Naive thymus-derived CD4-positive, alpha-beta T cell (primary cell): ENCODE results near the gene EPB41L4A. TPM values are rescaled to one million over a fixed set of nuclear protein-coding genes. Genes with fewer than 3 reads are reported as not detected.

Experiments used
- ATAC-seq: fragments of 150-1000 bp; cut with Tn5 transposase; 2 replicates; pipeline ENCODE4 v1.10.0; 2021; ENCODE audit warnings: mild to moderate bottlenecking, moderate library complexity
- CTCF ChIA-PET: fragments of 350-600 bp; sonication (Branson Sonifier 250); formaldehyde crosslinking; loops from one replicate; lab custom pipeline; 2021; ENCODE audit warnings: antibody characterized with exemption; lab: Charles Lee
- POLR2A ChIA-PET: fragments of 350-600 bp; sonication (Branson Sonifier 250); formaldehyde crosslinking; loops from one replicate; lab custom pipeline; 2021; ENCODE audit warnings: antibody characterized with exemption, inconsistent platforms; lab: Charles Lee
- DNase-seq, 9 donors: peaks; one replicate each; pipeline versions ENCODE4 v3.0.0 to v3.0.0-alpha.2; 2020 to 2022; ENCODE audit warnings: mixed read lengths in 1 of 9
- H3K27ac ChIP-seq: one replicate; pipeline ENCODE4 v1.7.0; 2013; ENCODE audit warnings: mild to moderate bottlenecking, low read depth, low read length, moderate library complexity
- H3K27me3 ChIP-seq, 2 donors: one replicate each; pipeline ENCODE4 v1.7.0; 2013; ENCODE audit warnings: low read length in 2 of 2, mild to moderate bottlenecking in 2 of 2, moderate library complexity in 2 of 2; ENCODE audit not compliant: control insufficient read depth in 2 of 2, insufficient read depth in 2 of 2
- H3K36me3 ChIP-seq, 3 experiments: 1 replicate in 2 of 3; 2 replicates in 1 of 3; pipeline ENCODE4 v1.7.0; 2013; ENCODE audit warnings: low read length in 3 of 3, mild to moderate bottlenecking in 3 of 3, moderate library complexity in 1 of 3; ENCODE audit not compliant: insufficient read depth in 3 of 3, control insufficient read depth in 2 of 3
- H3K4me1 ChIP-seq, 2 donors: one replicate each; pipeline ENCODE4 v1.7.0; 2013; ENCODE audit warnings: low read length in 2 of 2, mild to moderate bottlenecking in 2 of 2, moderate library complexity in 1 of 2; ENCODE audit not compliant: control insufficient read depth in 2 of 2, insufficient read depth in 2 of 2
- H3K4me3 ChIP-seq: 2 replicates; pipeline ENCODE4 v1.7.0; 2013; ENCODE audit warnings: mild to moderate bottlenecking, low read length
- H3K9me3 ChIP-seq, 3 experiments: 1 replicate in 2 of 3; 2 replicates in 1 of 3; pipeline ENCODE4 v1.7.0; 2013; ENCODE audit warnings: low read length in 3 of 3; ENCODE audit not compliant: control insufficient read depth in 2 of 3
- H3K27ac Mint-ChIP-seq, 9 donors: one replicate each; pipeline ENCODE4 v1.8.0; 2020 to 2022; ENCODE audit warnings: mixed read lengths in 9 of 9, mild to moderate bottlenecking in 8 of 9, moderate library complexity in 5 of 9, inconsistent platforms in 2 of 9
- H3K27me3 Mint-ChIP-seq, 5 donors: one replicate each; pipeline ENCODE4 v1.8.0; 2021 to 2022; ENCODE audit warnings: mixed read lengths in 5 of 5, mild to moderate bottlenecking in 1 of 5
- H3K36me3 Mint-ChIP-seq, 5 donors: one replicate each; pipeline ENCODE4 v1.8.0; 2020 to 2022; ENCODE audit warnings: mixed read lengths in 5 of 5, mild to moderate bottlenecking in 3 of 5, inconsistent platforms in 1 of 5
- H3K4me1 Mint-ChIP-seq, 7 donors: one replicate each; pipeline ENCODE4 v1.8.0; 2020 to 2022; ENCODE audit warnings: mixed read lengths in 7 of 7, mild to moderate bottlenecking in 3 of 7, inconsistent platforms in 1 of 7
- H3K4me3 Mint-ChIP-seq, 10 donors: one replicate each; pipeline ENCODE4 v1.8.0; 2020 to 2022; ENCODE audit warnings: mild to moderate bottlenecking in 10 of 10, mixed read lengths in 10 of 10, moderate library complexity in 6 of 10, inconsistent platforms in 2 of 10
- H3K9me3 Mint-ChIP-seq, 11 donors: one replicate each; pipeline ENCODE4 v1.8.0; 2020 to 2022; ENCODE audit warnings: mixed read lengths in 11 of 11, mild to moderate bottlenecking in 4 of 11, inconsistent platforms in 1 of 11, moderate library complexity in 1 of 11
- intact Hi-C, 2 donors: fragments of 100-400 bp; cut with micrococcal nuclease; formaldehyde crosslinking; loops; one replicate each; pipeline ENCODE4 v1.15.1; 2023
- polyA plus RNA-seq, 2 donors: library from polyadenylated mRNA; unstranded; fragments of 300-500 nt; fragmentation: Illumina TruSeq; gene quantifications; one replicate each; pipeline ENCODE4 v1.2.3, GENCODE V29; 2021
- total RNA-seq, 6 experiments: library from RNA in 5 of 6; stranded (reverse) in 5 of 6; gene quantifications; 1 replicate in 5 of 6; 2 replicates in 1 of 6; pipeline ENCODE4 v1.2.3 and lab custom pipeline; 2021 to 2026

Gene EPB41L4A
- total and polyA plus RNA-seq, 7 experiments from 2014 or later, result 0.17 to 1.7 (median 0.96) TPM; not detected in 1

GRCh38 chr5:112353678-112354077 is 65.4 kb downstream of the EPB41L4A start:
- intact Hi-C loops, result no loop called here
- Mint-ChIP-seq H3K36me3 (no peaks in the 10 kb centered on the region), H3K9me3 (peaks cover 0 to 2% (median 0%) of the 10 kb centered on the region in 11 donors), H3K27ac (no peak overlapping the region), H3K4me1 (peaks cover 0 to 1% (median 0%) of the 10 kb centered on the region in 7 donors), H3K27me3 (peaks cover 2 to 9% (median 5%) of the 10 kb centered on the region in 5 donors), H3K4me3 (no peak overlapping the region)
- H3K36me3 ChIP-seq, result no peaks in the 10 kb centered on the region
- H3K27ac ChIP-seq, result no peak overlapping the region
- H3K4me1 ChIP-seq, result no peaks in the 10 kb centered on the region
- DNase-seq, result no peak
- CTCF ChIA-PET, result no interaction called here
- ATAC-seq, result no peak
- POLR2A ChIA-PET, result no interaction called here
- H3K9me3 ChIP-seq, result no peaks in the 10 kb centered on the region
- H3K4me3 ChIP-seq, result no peak overlapping the region
- H3K27me3 ChIP-seq, result no peaks in the 10 kb centered on the region

DNA sequence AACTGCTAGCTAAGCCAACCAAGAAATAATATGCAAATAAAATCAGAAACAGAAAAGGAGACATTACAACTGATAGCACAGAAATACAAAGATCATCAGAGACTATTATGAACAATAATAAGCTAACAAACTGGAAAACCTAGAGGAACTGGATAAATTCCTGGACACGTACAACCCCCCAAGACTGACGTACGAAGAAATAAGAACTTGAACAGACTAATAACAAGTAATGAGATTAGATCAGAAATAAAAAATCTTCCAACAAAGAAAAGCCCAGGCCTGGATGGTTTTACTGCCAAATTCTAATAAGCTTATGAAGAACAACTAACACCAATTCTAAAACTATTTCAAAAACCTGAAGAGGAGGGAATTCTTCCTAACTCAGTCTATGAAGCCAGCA is 67.9 kb downstream of the EPB41L4A start:
- no peaks in the 10 kb centered on the region for H3K36me3 Mint-ChIP-seq
- H3K4me1 Mint-ChIP-seq, result peaks cover 0 to 1% (median 0%) of the 10 kb centered on the region in 7 donors
- no peaks in the 10 kb centered on the region for H3K9me3 ChIP-seq
- H3K4me3 Mint-ChIP-seq, result no peak overlapping the region
- no peak overlapping the region for H3K4me3 ChIP-seq
- no peak for ATAC-seq
- intact Hi-C loops, result no loop called here
- ChIA-PET POLR2A (no interaction called here), CTCF (no interaction called here)
- no peak overlapping the region for H3K27ac Mint-ChIP-seq
- no peak overlapping the region for H3K27ac ChIP-seq
- peaks cover 0 to 2% (median 0%) of the 10 kb centered on the region in 11 donors for H3K9me3 Mint-ChIP-seq
- H3K27me3 ChIP-seq, result no peaks in the 10 kb centered on the region
- no peaks in the 10 kb centered on the region for H3K4me1 ChIP-seq
- DNase-seq, result no peak
- no peaks in the 10 kb centered on the region for H3K36me3 ChIP-seq
- H3K27me3 Mint-ChIP-seq, result peaks cover 2 to 5% (median 4%) of the 10 kb centered on the region in 5 donors

GRCh38 chr5:112350626-112351025 is 68.5 kb downstream of the EPB41L4A start:
- intact Hi-C loops, result no loop called here
- POLR2A ChIA-PET, result no interaction called here
- peaks cover 0 to 1% (median 0%) of the 10 kb centered on the region in 7 donors for H3K4me1 Mint-ChIP-seq
- Histone ChIP-seq H3K27me3 (no peaks in the 10 kb centered on the region), H3K27ac (no peak overlapping the region), H3K36me3 (no peaks in the 10 kb centered on the region), H3K4me1 (no peaks in the 10 kb centered on the region), H3K4me3 (no peak overlapping the region), H3K9me3 (no peaks in the 10 kb centered on the region)
- ATAC-seq (no peak), DNase-seq (no peak)
- H3K9me3 Mint-ChIP-seq, result peaks cover 0 to 2% (median 0%) of the 10 kb centered on the region in 11 donors
- CTCF ChIA-PET, result no interaction called here
- no peak overlapping the region for H3K27ac Mint-ChIP-seq
- no peak overlapping the region for H3K4me3 Mint-ChIP-seq
- peaks cover 2 to 4% (median 3%) of the 10 kb centered on the region in 5 donors for H3K27me3 Mint-ChIP-seq
- H3K36me3 Mint-ChIP-seq, result no peaks in the 10 kb centered on the region

- Histone ChIP-seq H3K27me3 (no peaks in the 10 kb centered on the region), H3K36me3 (no peaks in the 10 kb centered on the region), H3K4me1 (no peaks in the 10 kb centered on the region), H3K9me3 (no peaks in the 10 kb centered on the region), H3K4me3 (no peak overlapping the region), H3K27ac (no peak overlapping the region)
- Mint-ChIP-seq H3K9me3 (peaks cover 0 to 2% (median 0%) of the 10 kb centered on the region in 11 donors), H3K27ac (no peak overlapping the region), H3K4me1 (no peaks in the 10 kb centered on the region), H3K27me3 (no peaks in the 10 kb centered on the region), H3K4me3 (no peak overlapping the region), H3K36me3 (no peaks in the 10 kb centered on the region)
- ATAC-seq (no peak), DNase-seq (no peak)
- POLR2A ChIA-PET, result no interaction called here
- intact Hi-C loops, result no loop called here
- CTCF ChIA-PET, result no interaction called here
Measured at GRCh38 chr5:112349371-112349770, 69.7 kb downstream of the EPB41L4A start.

GRCh38 chr5:112348915-112349314 is 70.2 kb downstream of the EPB41L4A start:
- Mint-ChIP-seq H3K27me3 (peaks cover 0 to 5% (median 0%) of the 10 kb centered on the region in 5 donors), H3K9me3 (peaks cover 0 to 2% (median 0%) of the 10 kb centered on the region in 11 donors), H3K4me1 (no peaks in the 10 kb centered on the region), H3K36me3 (no peaks in the 10 kb centered on the region), H3K27ac (no peak overlapping the region), H3K4me3 (no peak overlapping the region)
- POLR2A ChIA-PET, result no interaction called here
- Histone ChIP-seq H3K27ac (no peak overlapping the region), H3K4me3 (no peak overlapping the region), H3K27me3 (no peaks in the 10 kb centered on the region), H3K4me1 (no peaks in the 10 kb centered on the region), H3K36me3 (no peaks in the 10 kb centered on the region), H3K9me3 (no peaks in the 10 kb centered on the region)
- CTCF ChIA-PET, result no interaction called here
- no peak for ATAC-seq
- intact Hi-C loops, result no loop called here
- no peak for DNase-seq

DNA sequence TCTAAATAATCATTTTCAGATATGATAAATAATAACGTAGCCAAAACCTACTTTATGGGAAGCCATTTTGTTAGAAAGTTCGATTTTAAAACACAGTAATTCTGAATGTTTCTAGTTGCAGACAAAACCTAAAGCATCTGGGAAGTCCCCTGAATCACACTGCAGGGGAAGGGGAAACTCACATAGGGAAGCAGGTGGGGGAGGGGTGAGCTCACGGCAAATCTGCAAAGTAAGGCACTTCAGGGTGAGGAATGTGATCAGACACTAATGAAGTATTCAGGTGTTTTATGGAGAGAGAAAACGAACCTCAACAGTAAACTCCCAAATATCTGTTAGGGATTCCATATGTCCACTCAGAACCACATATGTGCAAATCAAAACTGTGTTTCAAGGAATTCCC is 70.7 kb downstream of the EPB41L4A start:
- intact Hi-C loops, result no loop called here
- no peaks in the 10 kb centered on the region for H3K9me3 ChIP-seq
- H3K4me3 ChIP-seq, result no peak overlapping the region
- POLR2A ChIA-PET, result no interaction called here
- no peak overlapping the region for H3K27ac ChIP-seq
- Mint-ChIP-seq H3K9me3 (peaks cover 0 to 2% (median 0%) of the 10 kb centered on the region in 11 donors), H3K27me3 (peaks cover 0 to 5% (median 0%) of the 10 kb centered on the region in 5 donors), H3K4me3 (no peak overlapping the region), H3K4me1 (no peaks in the 10 kb centered on the region), H3K27ac (no peak overlapping the region), H3K36me3 (no peaks in the 10 kb centered on the region)
- no peaks in the 10 kb centered on the region for H3K27me3 ChIP-seq
- H3K36me3 ChIP-seq, result no peaks in the 10 kb centered on the region
- no peaks in the 10 kb centered on the region for H3K4me1 ChIP-seq
- ATAC-seq (no peak), DNase-seq (no peak)
- CTCF ChIA-PET, result no interaction called here

- H3K27me3 Mint-ChIP-seq, result peaks cover 0 to 5% (median 0%) of the 10 kb centered on the region in 5 donors
- DNase-seq, result no peak
- H3K36me3 Mint-ChIP-seq, result no peaks in the 10 kb centered on the region
- intact Hi-C loops, result no loop called here
- H3K4me3 Mint-ChIP-seq, result no peak overlapping the region
- CTCF ChIA-PET, result no interaction called here
- H3K9me3 Mint-ChIP-seq, result no peaks in the 10 kb centered on the region
- H3K9me3 ChIP-seq, result no peaks in the 10 kb centered on the region
- H3K36me3 ChIP-seq, result no peaks in the 10 kb centered on the region
- H3K27ac Mint-ChIP-seq, result no peak overlapping the region
- H3K4me1 Mint-ChIP-seq, result no peaks in the 10 kb centered on the region
- no peaks in the 10 kb centered on the region for H3K4me1 ChIP-seq
- H3K27me3 ChIP-seq, result no peaks in the 10 kb centered on the region
- no peak overlapping the region for H3K4me3 ChIP-seq
- no peak for ATAC-seq
- POLR2A ChIA-PET, result no interaction called here
- no peak overlapping the region for H3K27ac ChIP-seq
Measured at GRCh38 chr5:112346411-112347044, 72.5 kb downstream of the EPB41L4A start.
